Thoracic aorta (tissue), 2 donors: Measurements from ENCODE around the gene ABCC8. TPM values are rescaled to one million over a fixed set of nuclear protein-coding genes. Genes with fewer than 3 reads are reported as not detected.

Experiments used
- ATAC-seq: fragments of 150-250 bp; one replicate; pipeline ENCODE4 v1.8.0; 2017; ENCODE audit warnings: low read depth; ENCODE audit not compliant: insufficient number of reproducible peaks, low FRiP score
- DNase-seq: peaks from one replicate; pipeline ENCODE4 v3.0.0-alpha.2; 2020; ENCODE audit warnings: low spot score
- H3K27ac ChIP-seq, 2 donors: fragments of 200-600 bp; sonication (generic); 1 replicate in 1 of 2; 2 replicates in 1 of 2; pipeline ENCODE4 v1.5.1; 2016; ENCODE audit warnings: mild to moderate bottlenecking in 2 of 2, moderate library complexity in 2 of 2
- H3K27me3 ChIP-seq: fragments of 200-600 bp; sonication (generic); replicated peaks from 2 replicates; pipeline ENCODE4 v1.6.0; 2016; ENCODE audit warnings: mild to moderate bottlenecking; ENCODE audit not compliant: insufficient read depth
- H3K36me3 ChIP-seq: fragments of 200-600 bp; sonication (generic); one replicate; pipeline ENCODE4 v1.5.1; 2016
- H3K4me1 ChIP-seq, 2 donors: fragments of 200-600 bp; sonication (generic); 1 replicate in 1 of 2; 2 replicates in 1 of 2; pipeline versions ENCODE4 v1.5.1 to v1.6.0; 2016; ENCODE audit warnings: low read depth in 2 of 2, mild to moderate bottlenecking in 1 of 2; ENCODE audit not compliant: control insufficient read depth in 1 of 2
- H3K4me3 ChIP-seq: fragments of 200-600 bp; sonication (generic); 2 replicates; pipeline ENCODE4 v1.5.1; 2016; ENCODE audit warnings: mild to moderate bottlenecking
- H3K9me3 ChIP-seq: fragments of 200-600 bp; sonication (generic); 2 replicates; pipeline ENCODE4 v1.5.1; 2016
- total RNA-seq, 2 donors: library from RNA; depleted of rRNA; stranded (reverse); fragments of >200 nt; gene quantifications; one replicate each; pipeline versions ENCODE4 v1.1.0 to v1.2.3, GENCODE V29; 2016
- TF ChIP-seq, protein P1 (sequence below): fragments of 200-600 bp; sonication (generic); IDR thresholded peaks from one replicate; pipeline ENCODE4 v1.5.1; 2019; ENCODE audit warnings: antibody characterized with exemption

ABCC8 gene
- total RNA-seq, 2 donors from 2014 or later, result 0.42 to 13.9 TPM

DNA sequence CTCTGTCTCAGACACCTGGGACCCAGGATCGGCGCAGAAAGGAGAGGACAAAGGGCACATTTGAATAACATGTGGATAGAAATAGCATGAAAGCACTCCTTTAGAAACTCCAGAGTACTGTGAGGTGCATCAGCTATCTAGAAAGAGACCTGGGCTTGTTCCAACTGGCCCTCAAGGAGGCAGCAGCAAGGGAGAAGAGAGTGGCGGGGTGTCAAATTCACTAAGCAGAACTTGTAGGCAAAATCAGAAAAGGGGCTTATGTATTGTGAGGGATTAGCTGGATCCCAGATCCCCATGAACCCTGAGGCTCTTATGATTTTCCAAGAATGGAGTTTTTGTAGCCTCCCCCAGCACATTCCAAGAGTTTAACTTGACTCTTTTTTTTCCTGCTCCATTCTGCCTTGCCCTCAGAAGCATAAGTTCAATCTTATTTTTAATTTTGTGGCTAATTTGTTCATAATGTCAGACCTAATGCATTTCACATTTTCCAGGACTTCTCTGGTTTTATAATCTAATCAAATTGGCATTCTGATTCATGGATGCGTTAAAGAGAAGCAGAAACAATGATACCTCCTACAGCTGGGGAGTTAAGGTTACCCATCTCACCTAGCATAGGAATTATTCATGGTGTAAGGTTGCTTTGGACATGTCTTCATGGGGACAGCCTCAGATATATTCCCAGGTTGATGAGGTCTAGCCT lies 34.0 kb upstream of the ABCC8 start:
- H3K27me3 ChIP-seq, result no peaks in the 10 kb centered on the region
- DNase-seq (no peak), ATAC-seq (no peak)
- peaks cover 9 to 18% of the 10 kb centered on the region in 2 donors for H3K4me1 ChIP-seq
- no peaks in the 10 kb centered on the region for H3K36me3 ChIP-seq
- no peak overlapping the region for H3K27ac ChIP-seq
- no peak overlapping the region for H3K4me3 ChIP-seq
- H3K9me3 ChIP-seq, result no peaks in the 10 kb centered on the region
- TF ChIP-seq, protein P1, sequence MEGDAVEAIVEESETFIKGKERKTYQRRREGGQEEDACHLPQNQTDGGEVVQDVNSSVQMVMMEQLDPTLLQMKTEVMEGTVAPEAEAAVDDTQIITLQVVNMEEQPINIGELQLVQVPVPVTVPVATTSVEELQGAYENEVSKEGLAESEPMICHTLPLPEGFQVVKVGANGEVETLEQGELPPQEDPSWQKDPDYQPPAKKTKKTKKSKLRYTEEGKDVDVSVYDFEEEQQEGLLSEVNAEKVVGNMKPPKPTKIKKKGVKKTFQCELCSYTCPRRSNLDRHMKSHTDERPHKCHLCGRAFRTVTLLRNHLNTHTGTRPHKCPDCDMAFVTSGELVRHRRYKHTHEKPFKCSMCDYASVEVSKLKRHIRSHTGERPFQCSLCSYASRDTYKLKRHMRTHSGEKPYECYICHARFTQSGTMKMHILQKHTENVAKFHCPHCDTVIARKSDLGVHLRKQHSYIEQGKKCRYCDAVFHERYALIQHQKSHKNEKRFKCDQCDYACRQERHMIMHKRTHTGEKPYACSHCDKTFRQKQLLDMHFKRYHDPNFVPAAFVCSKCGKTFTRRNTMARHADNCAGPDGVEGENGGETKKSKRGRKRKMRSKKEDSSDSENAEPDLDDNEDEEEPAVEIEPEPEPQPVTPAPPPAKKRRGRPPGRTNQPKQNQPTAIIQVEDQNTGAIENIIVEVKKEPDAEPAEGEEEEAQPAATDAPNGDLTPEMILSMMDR, result no peak

DNA sequence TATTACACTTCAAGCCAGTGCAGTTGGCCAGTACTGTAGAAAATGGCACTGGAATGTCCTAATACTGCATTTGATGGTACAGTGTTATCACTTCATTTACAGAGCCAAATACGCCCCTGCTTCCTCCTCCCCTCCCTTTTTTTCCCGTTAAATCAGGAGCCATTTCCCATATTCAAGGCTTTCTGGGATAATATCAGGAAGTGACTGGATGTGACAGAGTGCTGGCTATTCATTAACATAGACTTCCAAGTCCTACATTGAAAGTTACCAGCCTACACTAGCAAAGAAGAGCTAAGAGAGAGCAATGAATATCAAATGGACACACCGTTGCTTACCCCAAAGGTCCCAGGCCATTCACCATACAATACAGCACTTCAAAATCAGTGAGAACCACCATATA lies 32.1 kb upstream of the ABCC8 start:
- ATAC-seq (no peak), DNase-seq (no peak)
- Histone ChIP-seq H3K27ac (no peak overlapping the region), H3K36me3 (no peaks in the 10 kb centered on the region), H3K9me3 (no peaks in the 10 kb centered on the region), H3K4me1 (peaks cover 9 to 18% of the 10 kb centered on the region in 2 donors), H3K27me3 (no peaks in the 10 kb centered on the region), H3K4me3 (no peak overlapping the region)
- TF ChIP-seq, protein P1, result no peak

DNA sequence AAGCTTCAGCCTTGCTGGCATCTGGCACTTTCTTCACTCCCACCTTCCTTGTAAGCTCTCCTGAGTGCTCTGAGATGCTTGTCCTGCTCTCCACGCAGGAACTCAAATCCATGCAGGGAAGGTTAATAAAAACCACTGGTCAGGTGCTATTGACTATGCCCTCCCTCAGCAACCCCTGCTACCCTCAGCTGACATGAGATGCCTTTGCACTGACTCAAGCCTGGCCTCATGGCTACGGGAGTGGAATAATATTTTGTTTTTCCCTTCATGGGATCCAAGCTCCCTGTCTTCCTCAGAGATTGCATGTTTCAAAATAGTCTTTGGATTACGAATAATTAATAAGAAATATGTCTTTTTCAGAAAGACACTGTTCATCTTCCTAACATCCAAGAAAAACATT lies 31.7 kb upstream of the ABCC8 start:
- Histone ChIP-seq H3K27me3 (no peaks in the 10 kb centered on the region), H3K4me1 (peaks cover 9 to 18% of the 10 kb centered on the region in 2 donors), H3K36me3 (no peaks in the 10 kb centered on the region), H3K27ac (peak overlapping the region; percentile 51 to 56), H3K4me3 (no peak overlapping the region), H3K9me3 (no peaks in the 10 kb centered on the region)
- no peak for ATAC-seq
- TF ChIP-seq, protein P1, result no peak
- no peak for DNase-seq

DNA sequence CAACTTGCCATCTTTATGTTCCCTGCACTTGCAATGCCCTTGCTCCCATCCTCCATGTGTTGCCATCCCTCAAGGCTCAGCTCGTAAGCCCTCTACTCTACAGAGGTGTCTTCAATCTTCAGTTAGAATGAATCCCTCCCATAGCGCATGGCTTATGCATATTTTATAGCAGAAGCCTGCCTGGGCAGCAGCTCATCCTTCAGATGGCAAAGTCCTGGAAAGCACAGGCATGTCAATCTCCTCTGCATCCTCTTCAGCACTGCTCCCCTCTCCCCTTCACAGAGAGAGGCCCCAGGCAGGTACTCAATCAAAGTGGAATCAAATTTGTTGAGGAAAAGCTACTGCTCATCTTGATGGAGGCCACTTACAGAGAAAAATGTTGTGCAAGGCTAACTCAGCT lies 31.1 kb upstream of the ABCC8 start:
- TF ChIP-seq, protein P1, result no peak
- ATAC-seq (no peak), DNase-seq (no peak)
- no peaks in the 10 kb centered on the region for H3K27me3 ChIP-seq
- no peaks in the 10 kb centered on the region for H3K36me3 ChIP-seq
- peak overlapping the region; percentile 51 to 56 for H3K27ac ChIP-seq
- H3K9me3 ChIP-seq, result no peaks in the 10 kb centered on the region
- H3K4me1 ChIP-seq, result peaks cover 9 to 18% of the 10 kb centered on the region in 2 donors
- H3K4me3 ChIP-seq, result no peak overlapping the region

DNA sequence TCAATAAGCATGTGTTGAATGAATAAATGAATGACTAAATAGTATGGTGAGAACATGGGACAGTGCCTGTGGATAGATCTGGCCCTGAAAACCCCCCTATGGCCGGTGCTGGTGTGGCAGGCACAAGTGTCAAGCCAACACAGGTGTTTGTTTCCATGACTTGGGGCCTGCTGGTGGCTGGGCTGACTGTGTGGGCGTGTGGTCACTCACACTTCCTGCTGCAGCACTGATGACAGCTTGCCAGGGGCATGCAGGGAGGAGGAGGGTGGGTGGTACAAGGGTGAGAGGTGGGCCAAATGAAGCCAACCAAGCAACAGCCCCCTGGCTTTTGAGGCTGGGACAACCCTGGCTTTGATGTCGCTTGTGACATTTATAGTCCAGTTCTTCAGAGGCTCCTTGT lies 30.3 kb upstream of the ABCC8 start:
- ATAC-seq, result no peak
- TF ChIP-seq, protein P1, result no peak

More for the DNA sequence above, 30.3 kb upstream of the ABCC8 start:
- Histone ChIP-seq H3K27ac (no peak overlapping the region), H3K36me3 (no peaks in the 10 kb centered on the region), H3K4me1 (peaks cover 9 to 18% of the 10 kb centered on the region in 2 donors), H3K9me3 (no peaks in the 10 kb centered on the region), H3K27me3 (no peaks in the 10 kb centered on the region), H3K4me3 (no peak overlapping the region)
- no peak for DNase-seq
